ENCODE results near the gene EPS8.

- no peak for TF ChIP-seq CTCF (IDR thresholded peaks at IDR 0.05; ENCODE audit: low read length)
- TF ChIP-seq EZH2 (optimal IDR thresholded peaks at IDR 0.05; ENCODE audit: low read depth, low read length): no peak
Observed at GRCh38 chr12:15729097-15729496, 60.1 kb downstream of the EPS8 start.

Data from MM.1S (cell line).